Loucy (cell line): ENCODE results near the gene SMC3.
"Not testable (repeated sequence)": the region's sequence is repeated elsewhere in the genome, so short reads cannot be mapped to it uniquely, and the experiment has no call there.

ENCODE experiments used
- EZH2phosphoT487 ChIP-seq: fragments of 200-600 bp; IDR thresholded peaks from 2 replicates; pipeline ENCODE4 v1.6.1; 2018; ENCODE audit warnings: antibody characterized with exemption, mild to moderate bottlenecking, moderate library complexity, borderline replicate concordance
- TF ChIP-seq, protein P1 (sequence below): fragments of 200-600 bp; sonication (generic); conservative IDR thresholded peaks from 2 replicates; pipeline ENCODE4 v1.5.1; 2014; ENCODE audit warnings: mild to moderate bottlenecking, antibody characterized with exemption, low read length

DNA sequence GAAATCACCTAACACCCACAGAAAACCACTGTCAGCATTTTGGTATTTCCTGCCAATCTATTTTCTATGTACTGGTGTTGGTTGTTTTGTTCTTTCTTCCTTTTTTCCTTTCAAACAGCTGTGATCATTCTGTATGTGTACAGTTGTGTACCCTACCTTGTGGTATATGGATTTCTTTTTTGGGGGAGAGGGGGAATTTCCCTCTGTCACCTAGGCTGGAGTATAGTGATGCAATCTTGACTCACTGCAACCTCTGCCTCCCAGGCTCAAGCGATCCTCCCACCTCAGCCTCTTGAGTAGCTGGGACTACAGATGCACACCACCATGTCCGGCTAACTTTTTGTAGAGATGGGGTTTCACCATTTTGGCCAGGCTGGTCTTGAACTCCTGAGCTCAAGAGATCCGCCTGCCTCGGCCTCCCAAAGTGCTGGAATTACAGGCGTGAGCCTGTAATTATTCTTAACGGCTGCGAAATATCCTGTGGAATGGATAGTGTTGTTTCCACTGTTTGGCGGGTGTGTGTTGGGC, 38.4 kb upstream of the SMC3 start:
- TF ChIP-seq, protein P1, sequence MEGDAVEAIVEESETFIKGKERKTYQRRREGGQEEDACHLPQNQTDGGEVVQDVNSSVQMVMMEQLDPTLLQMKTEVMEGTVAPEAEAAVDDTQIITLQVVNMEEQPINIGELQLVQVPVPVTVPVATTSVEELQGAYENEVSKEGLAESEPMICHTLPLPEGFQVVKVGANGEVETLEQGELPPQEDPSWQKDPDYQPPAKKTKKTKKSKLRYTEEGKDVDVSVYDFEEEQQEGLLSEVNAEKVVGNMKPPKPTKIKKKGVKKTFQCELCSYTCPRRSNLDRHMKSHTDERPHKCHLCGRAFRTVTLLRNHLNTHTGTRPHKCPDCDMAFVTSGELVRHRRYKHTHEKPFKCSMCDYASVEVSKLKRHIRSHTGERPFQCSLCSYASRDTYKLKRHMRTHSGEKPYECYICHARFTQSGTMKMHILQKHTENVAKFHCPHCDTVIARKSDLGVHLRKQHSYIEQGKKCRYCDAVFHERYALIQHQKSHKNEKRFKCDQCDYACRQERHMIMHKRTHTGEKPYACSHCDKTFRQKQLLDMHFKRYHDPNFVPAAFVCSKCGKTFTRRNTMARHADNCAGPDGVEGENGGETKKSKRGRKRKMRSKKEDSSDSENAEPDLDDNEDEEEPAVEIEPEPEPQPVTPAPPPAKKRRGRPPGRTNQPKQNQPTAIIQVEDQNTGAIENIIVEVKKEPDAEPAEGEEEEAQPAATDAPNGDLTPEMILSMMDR: not testable (repeated sequence)
- TF ChIP-seq EZH2phosphoT487: not testable (repeated sequence)
